Astrocyte (in vitro differentiated cells and primary cell): ENCODE data around the gene PCDH17.

Experiments used
- EZH2 ChIP-seq: IDR thresholded peaks from 2 replicates; pipeline ENCODE4 v1.6.1; 2012; ENCODE audit warnings: mild to moderate bottlenecking, low read length, inconsistent platforms; ENCODE audit not compliant: insufficient read depth
- TF ChIP-seq, protein P1 (sequence below): IDR thresholded peaks from 2 replicates; pipeline ENCODE4 v1.5.1; 2011; ENCODE audit warnings: low read depth, mild to moderate bottlenecking, inconsistent platforms, low read length, moderate library complexity; ENCODE audit not compliant: insufficient read depth

DNA sequence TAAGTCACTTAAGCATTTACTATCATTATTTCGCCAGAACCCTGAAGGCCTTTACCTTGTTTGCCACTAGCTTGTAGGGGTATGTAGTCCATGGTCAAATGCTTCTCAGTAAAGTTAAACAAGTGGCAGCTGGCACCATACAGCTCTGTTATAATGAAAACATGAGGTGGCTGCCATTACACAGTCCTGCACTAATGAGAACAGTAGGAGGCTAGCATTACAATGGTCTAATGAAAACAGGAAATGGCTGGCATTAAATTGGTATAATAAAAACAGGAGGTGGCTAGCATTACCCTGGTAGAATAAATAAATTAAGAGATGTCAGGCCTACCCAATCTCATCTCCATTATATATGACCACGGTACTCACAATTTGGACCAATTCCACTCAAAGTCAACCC lies 107.5 kb downstream of the PCDH17 start:
- TF ChIP-seq, protein P1, sequence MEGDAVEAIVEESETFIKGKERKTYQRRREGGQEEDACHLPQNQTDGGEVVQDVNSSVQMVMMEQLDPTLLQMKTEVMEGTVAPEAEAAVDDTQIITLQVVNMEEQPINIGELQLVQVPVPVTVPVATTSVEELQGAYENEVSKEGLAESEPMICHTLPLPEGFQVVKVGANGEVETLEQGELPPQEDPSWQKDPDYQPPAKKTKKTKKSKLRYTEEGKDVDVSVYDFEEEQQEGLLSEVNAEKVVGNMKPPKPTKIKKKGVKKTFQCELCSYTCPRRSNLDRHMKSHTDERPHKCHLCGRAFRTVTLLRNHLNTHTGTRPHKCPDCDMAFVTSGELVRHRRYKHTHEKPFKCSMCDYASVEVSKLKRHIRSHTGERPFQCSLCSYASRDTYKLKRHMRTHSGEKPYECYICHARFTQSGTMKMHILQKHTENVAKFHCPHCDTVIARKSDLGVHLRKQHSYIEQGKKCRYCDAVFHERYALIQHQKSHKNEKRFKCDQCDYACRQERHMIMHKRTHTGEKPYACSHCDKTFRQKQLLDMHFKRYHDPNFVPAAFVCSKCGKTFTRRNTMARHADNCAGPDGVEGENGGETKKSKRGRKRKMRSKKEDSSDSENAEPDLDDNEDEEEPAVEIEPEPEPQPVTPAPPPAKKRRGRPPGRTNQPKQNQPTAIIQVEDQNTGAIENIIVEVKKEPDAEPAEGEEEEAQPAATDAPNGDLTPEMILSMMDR, result no peak
- no peak for TF ChIP-seq EZH2
